Measurements from ENCODE around the gene WNT2B. TPM values are rescaled to one million over a fixed set of nuclear protein-coding genes. Genes with fewer than 3 reads are reported as not detected.

WNT2B gene
- polyA plus RNA-seq, 3 donors = 0.07 to 0.79 TPM; not detected in 1

DNA sequence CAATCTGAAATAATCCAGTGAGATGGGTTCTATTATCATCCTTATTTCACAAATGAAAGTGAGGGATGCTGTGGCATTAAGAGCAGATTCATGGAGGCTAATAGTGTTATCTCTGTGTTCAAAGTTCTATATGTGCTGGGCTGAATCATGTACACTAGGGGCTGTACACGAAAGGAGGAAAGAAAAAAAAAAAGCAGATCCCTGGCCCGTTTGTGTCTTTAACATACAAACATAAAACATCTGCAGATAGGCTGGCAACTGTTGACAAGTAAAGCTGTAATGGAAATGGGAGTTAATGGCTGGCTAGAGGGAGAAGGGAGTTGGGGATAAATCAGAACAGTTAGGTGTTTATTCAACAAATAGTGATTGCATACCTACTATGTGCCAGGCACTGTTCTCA, 3.1 kb downstream of the WNT2B start:
- H3K27me3 ChIP-seq (ENCODE audit: control insufficient read depth in 2 of 2, insufficient read depth in 2 of 2, low read length in 2 of 2) = peaks cover 36 to 46% of the 10 kb centered on the region in 2 donors
- TF ChIP-seq, protein P1, sequence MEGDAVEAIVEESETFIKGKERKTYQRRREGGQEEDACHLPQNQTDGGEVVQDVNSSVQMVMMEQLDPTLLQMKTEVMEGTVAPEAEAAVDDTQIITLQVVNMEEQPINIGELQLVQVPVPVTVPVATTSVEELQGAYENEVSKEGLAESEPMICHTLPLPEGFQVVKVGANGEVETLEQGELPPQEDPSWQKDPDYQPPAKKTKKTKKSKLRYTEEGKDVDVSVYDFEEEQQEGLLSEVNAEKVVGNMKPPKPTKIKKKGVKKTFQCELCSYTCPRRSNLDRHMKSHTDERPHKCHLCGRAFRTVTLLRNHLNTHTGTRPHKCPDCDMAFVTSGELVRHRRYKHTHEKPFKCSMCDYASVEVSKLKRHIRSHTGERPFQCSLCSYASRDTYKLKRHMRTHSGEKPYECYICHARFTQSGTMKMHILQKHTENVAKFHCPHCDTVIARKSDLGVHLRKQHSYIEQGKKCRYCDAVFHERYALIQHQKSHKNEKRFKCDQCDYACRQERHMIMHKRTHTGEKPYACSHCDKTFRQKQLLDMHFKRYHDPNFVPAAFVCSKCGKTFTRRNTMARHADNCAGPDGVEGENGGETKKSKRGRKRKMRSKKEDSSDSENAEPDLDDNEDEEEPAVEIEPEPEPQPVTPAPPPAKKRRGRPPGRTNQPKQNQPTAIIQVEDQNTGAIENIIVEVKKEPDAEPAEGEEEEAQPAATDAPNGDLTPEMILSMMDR (IDR thresholded peaks at IDR 0.05) = no peak
- no peak overlapping the region for H3K9ac ChIP-seq (ENCODE audit: insufficient read depth, low read length, poor library complexity, severe bottlenecking)
- Mint-ChIP-seq H3K36me3 (peaks cover 0 to 4% of the 10 kb centered on the region in 2 donors), H3K27ac (no peak overlapping the region), H3K4me3 (no peak overlapping the region), H3K9me3 (peaks cover 0 to 14% (median 4%) of the 10 kb centered on the region in 7 donors), H3K4me1 (peaks cover 15% of the 10 kb centered on the region), H3K27me3 (ENCODE audit: low read depth in 3 of 3) (peaks cover 37 to 52% (median 46%) of the 10 kb centered on the region in 3 donors)
- peaks cover 0 to 23% of the 10 kb centered on the region in 2 donors for H3K9me3 ChIP-seq (replicated peaks in 1 of 2; ENCODE audit: control insufficient read depth in 1 of 2, insufficient read depth in 1 of 2, low read length in 2 of 2)
- no peak overlapping the region for H3K4me2 ChIP-seq (replicated peaks; ENCODE audit: extremely low read depth, low read length, poor library complexity, severe bottlenecking)
- H4K20me1 ChIP-seq (ENCODE audit: insufficient read depth, low read length) = no peaks in the 10 kb centered on the region
- no peak overlapping the region for H3K4me3 ChIP-seq (replicated peaks in 1 of 3; ENCODE audit: low read depth in 2 of 3, low read length in 3 of 3)
- DNase-seq = no peak
- intact Hi-C loops (cut with micrococcal nuclease) = no loop called here
- H3K27ac ChIP-seq (ENCODE audit: low read depth in 1 of 2, low read length in 2 of 2) = no peak overlapping the region
- no CpG with 5 or more reads among the region's 2 CpGs for WGBS (ENCODE audit: insufficient coverage)
- no peak overlapping the region for H2AFZ ChIP-seq (ENCODE audit: insufficient read depth, low read depth, low read length, poor library complexity, severe bottlenecking)
- H3K4me1 ChIP-seq (ENCODE audit: control insufficient read depth in 1 of 2, insufficient read depth in 2 of 2, low read length in 2 of 2) = peaks cover 9 to 20% of the 10 kb centered on the region in 2 donors
- no peaks in the 10 kb centered on the region for H3K36me3 ChIP-seq (replicated peaks in 1 of 2; ENCODE audit: control insufficient read depth in 1 of 2, insufficient read depth in 2 of 2, low read length in 2 of 2)
- H3K79me2 ChIP-seq (ENCODE audit: insufficient read depth, low read length) = no peaks in the 10 kb centered on the region

DNA sequence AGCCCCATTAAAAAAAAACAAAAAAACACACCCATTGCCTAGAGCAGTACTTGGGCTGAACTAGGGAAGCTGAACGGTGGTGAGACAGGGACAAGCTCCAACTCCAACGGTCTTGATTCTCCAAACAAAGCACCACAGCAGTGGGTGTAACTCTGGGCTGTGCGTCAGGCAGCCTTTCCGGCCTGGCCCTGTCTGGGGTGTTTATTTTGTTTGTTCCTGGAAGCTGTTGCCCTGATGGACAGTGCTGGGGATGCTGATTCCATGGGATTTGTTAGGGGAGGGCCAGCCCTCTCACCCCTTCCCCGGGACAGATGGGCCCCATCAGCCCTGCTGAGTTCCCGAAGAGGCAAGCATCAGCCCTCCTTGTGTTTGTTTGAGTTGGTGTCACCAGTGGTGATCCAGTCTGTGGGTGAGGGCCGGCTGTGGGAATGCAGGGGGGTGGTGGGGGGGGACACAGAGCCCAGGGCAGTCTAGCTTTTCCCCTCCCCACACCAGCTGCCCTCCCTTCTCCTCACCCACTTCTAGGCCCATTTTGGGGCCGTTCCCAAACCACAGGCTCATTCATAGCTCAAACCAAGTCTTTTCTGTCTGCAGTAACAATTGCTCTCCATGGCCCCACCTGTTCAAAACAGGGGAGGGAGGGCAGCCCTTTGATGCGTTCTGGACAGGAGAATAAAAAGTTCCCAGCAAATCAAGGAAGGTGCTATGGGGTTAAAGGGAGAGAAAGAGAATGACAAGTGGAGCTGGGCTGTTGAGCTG, 4.5 kb downstream of the WNT2B start:
- H3K27me3 ChIP-seq (ENCODE audit: control insufficient read depth in 2 of 2, insufficient read depth in 2 of 2, low read length in 2 of 2) = peaks cover 23 to 32% of the 10 kb centered on the region in 2 donors
- TF ChIP-seq, protein P1 (IDR thresholded peaks at IDR 0.05) = no peak
- Mint-ChIP-seq H3K27ac (no peak overlapping the region), H3K9me3 (peaks cover 0 to 14% (median 0%) of the 10 kb centered on the region in 7 donors), H3K4me3 (no peak overlapping the region), H3K36me3 (no peaks in the 10 kb centered on the region), H3K4me1 (peaks cover 6% of the 10 kb centered on the region), H3K27me3 (ENCODE audit: low read depth in 3 of 3) (peaks cover 23 to 38% (median 32%) of the 10 kb centered on the region in 3 donors)
- H3K4me1 ChIP-seq (ENCODE audit: control insufficient read depth in 1 of 2, insufficient read depth in 2 of 2, low read length in 2 of 2) = peaks cover 2 to 11% of the 10 kb centered on the region in 2 donors
- intact Hi-C loops (cut with micrococcal nuclease) = no loop called here
- WGBS (ENCODE audit: insufficient coverage) = 83% methylated on average over 1 of the region's 9 CpGs
- no peak overlapping the region for H2AFZ ChIP-seq (ENCODE audit: insufficient read depth, low read depth, low read length, poor library complexity, severe bottlenecking)
- peaks cover 0 to 15% of the 10 kb centered on the region in 2 donors for H3K9me3 ChIP-seq (replicated peaks in 1 of 2; ENCODE audit: control insufficient read depth in 1 of 2, insufficient read depth in 1 of 2, low read length in 2 of 2)
- no peaks in the 10 kb centered on the region for H4K20me1 ChIP-seq (ENCODE audit: insufficient read depth, low read length)
- H3K9ac ChIP-seq (ENCODE audit: insufficient read depth, low read length, poor library complexity, severe bottlenecking) = no peak overlapping the region
- no peaks in the 10 kb centered on the region for H3K79me2 ChIP-seq (ENCODE audit: insufficient read depth, low read length)
- H3K4me3 ChIP-seq (replicated peaks in 1 of 3; ENCODE audit: low read depth in 2 of 3, low read length in 3 of 3) = no peak overlapping the region
- no peak overlapping the region for H3K4me2 ChIP-seq (replicated peaks; ENCODE audit: extremely low read depth, low read length, poor library complexity, severe bottlenecking)
- H3K36me3 ChIP-seq (replicated peaks in 1 of 2; ENCODE audit: control insufficient read depth in 1 of 2, insufficient read depth in 2 of 2, low read length in 2 of 2) = no peaks in the 10 kb centered on the region
- no peak for DNase-seq
- no peak overlapping the region for H3K27ac ChIP-seq (ENCODE audit: low read depth in 1 of 2, low read length in 2 of 2)
